GM19025 (cell line): ENCODE data around the gene ERCC8.

ENCODE experiments used
- ATAC-seq: cut with Tn5 transposase; IDR thresholded peaks from one replicate; pipeline ENCODE4 v1.9.1; 2021; ENCODE audit warnings: mild to moderate bottlenecking, low read depth, moderate library complexity; ENCODE audit not compliant: unreplicated experiment

Gene ERCC8

GRCh38 chr5:60843386-60843935, 101.4 kb downstream of the ERCC8 start:
- ATAC-seq = peak; percentile 14

DNA sequence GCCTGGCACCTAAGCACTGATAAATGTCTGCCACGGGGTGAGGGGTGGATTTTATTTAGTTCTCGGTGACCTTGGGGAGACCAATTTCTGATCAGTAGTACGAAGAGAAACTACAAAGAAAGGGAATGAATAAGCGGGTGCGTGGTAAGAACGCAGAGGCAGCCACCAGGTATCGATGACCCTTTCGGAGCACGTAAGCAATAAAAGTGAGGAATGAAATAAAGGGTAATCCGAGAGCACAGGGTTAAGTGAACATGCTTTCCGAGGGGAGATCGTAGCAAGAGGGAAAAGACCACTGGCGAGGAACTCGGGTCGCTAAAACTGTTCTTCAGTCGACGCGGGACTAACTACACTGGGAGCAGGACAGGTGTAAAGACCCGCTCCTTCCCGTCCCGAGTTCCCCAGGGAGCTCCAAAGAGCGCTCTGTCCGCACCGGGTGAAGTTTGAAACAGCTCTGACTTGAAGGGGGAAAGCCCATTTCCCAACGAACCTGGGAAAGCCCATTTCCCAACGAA, 101.9 kb downstream of the ERCC8 start:
- no peak for ATAC-seq

- no peak for ATAC-seq
Measured at GRCh38 chr5:60841361-60841760, 103.5 kb downstream of the ERCC8 start.

- no peak for ATAC-seq
Measured at GRCh38 chr5:60836131-60836530, 108.7 kb downstream of the ERCC8 start.

DNA sequence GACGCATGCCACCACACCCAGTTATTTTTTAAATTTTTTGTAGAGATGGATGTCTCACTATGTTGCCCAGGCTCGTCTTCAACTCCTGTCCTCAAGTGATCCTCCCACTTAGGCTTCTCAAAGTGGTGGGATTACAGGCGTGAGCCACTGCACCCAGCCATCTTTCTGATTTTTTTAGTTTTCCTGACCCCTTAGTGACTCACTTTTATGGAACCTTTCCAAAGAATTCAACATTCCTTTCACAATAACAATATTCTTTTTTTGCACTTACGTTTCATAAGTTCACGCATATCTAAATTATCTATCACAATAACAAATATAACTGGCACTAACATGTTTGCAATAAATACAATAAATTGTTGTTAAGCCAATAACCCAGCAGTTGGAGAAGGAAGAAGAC, 109.3 kb downstream of the ERCC8 start:
- ATAC-seq = no peak

GRCh38 chr5:60833520-60833919, 111.3 kb downstream of the ERCC8 start:
- ATAC-seq = no peak

DNA sequence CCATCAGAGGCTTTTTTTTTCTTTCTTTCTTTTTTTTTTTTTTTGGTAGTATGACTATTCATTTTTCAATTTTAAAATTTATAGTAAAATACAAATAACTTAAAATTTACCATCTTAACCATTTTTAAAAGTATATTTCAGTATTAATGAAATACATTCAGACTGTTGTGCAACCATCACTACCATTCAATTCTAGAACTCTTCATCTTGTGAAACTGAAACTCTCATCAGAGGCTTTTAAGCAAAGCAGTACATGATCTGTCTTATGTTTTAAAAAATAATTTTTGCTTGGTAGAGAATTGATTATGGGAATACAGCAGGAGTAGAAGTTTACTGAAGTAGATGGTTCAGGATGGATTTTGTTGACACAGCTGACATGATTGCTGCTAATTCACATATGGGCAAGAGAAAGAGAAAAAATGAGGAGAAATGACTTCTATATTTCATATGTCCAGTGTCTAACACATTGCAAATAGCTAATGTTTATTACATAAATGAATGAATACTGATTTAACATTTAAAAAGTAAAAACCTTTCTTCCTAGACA, 114.2 kb downstream of the ERCC8 start:
- ATAC-seq = no peak

DNA sequence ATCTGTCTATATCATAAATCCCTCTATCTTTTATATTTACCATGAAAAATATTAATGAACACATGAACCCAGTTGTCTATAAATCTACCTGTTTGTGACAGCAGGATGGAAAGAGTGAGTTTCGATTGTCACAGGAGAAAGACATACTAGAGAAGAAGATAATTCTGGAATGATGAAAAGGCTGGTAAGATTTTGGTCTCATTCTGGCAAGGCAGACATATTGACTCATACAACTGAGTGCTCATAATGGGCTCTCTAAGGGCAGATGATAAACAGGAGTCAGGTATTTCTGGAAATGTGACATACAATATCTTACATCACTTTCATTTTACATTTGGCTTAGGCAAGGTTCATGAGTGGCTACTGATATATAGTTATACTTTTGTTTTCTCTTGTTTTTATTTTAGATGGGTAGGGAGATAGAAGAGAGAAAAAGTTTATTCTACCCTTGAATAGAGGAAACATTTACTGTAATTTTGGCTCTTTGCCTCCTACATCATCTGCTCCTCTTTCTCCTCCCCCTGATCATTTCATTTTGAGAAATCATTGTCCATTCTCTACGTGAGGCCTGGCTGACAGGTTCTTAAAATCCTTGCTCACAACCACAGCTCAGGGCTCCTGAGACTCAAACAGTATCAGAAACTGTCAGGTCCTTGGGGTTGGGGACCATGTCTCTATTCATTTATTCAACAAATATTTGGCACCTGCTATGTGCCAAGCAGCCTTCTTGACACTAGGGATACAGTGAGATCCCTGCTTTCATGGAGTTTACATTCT, 115.2 kb downstream of the ERCC8 start:
- ATAC-seq = no peak

- ATAC-seq = no peak
Measured at GRCh38 chr5:60827201-60827600, 117.7 kb downstream of the ERCC8 start.

DNA sequence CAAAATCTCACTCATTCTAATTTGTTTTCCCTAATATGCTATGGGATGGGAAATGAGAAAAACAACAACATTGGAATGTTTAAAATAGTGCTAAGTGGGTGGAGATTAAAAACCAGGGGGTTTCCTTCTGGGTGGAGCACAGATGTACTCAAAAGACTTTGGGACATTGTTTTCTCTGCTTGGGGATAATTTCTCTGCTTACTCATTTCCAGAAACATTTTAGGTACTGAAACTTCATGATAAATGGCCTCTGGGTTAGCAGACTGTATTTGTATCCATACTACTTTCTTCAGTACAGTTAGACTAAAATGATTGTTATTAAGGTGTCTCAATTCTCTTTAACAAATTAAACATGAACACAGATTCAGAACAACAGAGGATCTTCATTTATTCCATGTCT, 118.2 kb downstream of the ERCC8 start:
- ATAC-seq = peak; percentile 57
